ENCODE results near the gene CIAPIN1. TPM values are rescaled to one million over a fixed set of nuclear protein-coding genes. Genes with fewer than 3 reads are reported as not detected.

CIAPIN1 gene
- total and polyA plus RNA-seq, 7 donors = 31.8 to 78.3 (median 59.7) TPM

- Histone ChIP-seq H3K27ac (no peak overlapping the region), H3K27me3 (ENCODE audit: insufficient read depth in 3 of 3, low read length in 2 of 3) (no peaks in the 10 kb centered on the region), H3K4me3 (no peak overlapping the region), H3K4me1 (peaks cover 6% of the 10 kb centered on the region), H3K36me3 (ENCODE audit: insufficient read depth in 1 of 2, low read depth in 1 of 2) (peaks cover 0 to 30% of the 10 kb centered on the region in 2 donors), H3K9me3 (no peaks in the 10 kb centered on the region)
- peak in 1 of 2 donors; percentile 67 for DNase-seq
- 15 to 35% (median 16%) methylated on average over 12 of the region's 12 CpGs for WGBS, 3 donors
- ATAC-seq = peak in 3 of 4 donors; percentile 45 to 69 (median 61)
- TF ChIP-seq CTCF (IDR thresholded peaks at IDR 0.05) = peak; percentile 32
- intact Hi-C loops (cut with DNase I) = loop anchor here in 1 of 2 donors (5.0 kb wide), 1 partner anchor 41 kb away; no protein-coding TSS in a partner anchor
Measured at GRCh38 chr16:57475711-57476339, 28.6 kb upstream of the CIAPIN1 start.

GRCh38 chr16:57474671-57475661, 27.8 kb upstream of the CIAPIN1 start:
- ATAC-seq (no peak), DNase-seq (peak in 1 of 2 donors; percentile 45)
- Histone ChIP-seq H3K4me3 (no peak overlapping the region), H3K4me1 (peaks cover 12% of the 10 kb centered on the region), H3K9me3 (no peaks in the 10 kb centered on the region), H3K27me3 (ENCODE audit: insufficient read depth in 3 of 3, low read length in 2 of 3) (no peaks in the 10 kb centered on the region), H3K36me3 (ENCODE audit: insufficient read depth in 1 of 2, low read depth in 1 of 2) (peaks cover 0 to 38% of the 10 kb centered on the region in 2 donors), H3K27ac (no peak overlapping the region)
- WGBS, 3 donors = 79 to 83% (median 82%) methylated on average over 28 to 30 of the region's 30 CpGs
- no peak for TF ChIP-seq CTCF (IDR thresholded peaks at IDR 0.05)
- intact Hi-C loops (cut with DNase I) = loop anchor here in 1 of 2 donors (5.0 kb wide), 1 partner anchor 42 kb away; no protein-coding TSS in a partner anchor

- DNase-seq (peak in 1 of 2 donors; percentile 31), ATAC-seq (no peak)
- Histone ChIP-seq H3K27ac (no peak overlapping the region), H3K4me3 (no peak overlapping the region), H3K36me3 (ENCODE audit: insufficient read depth in 1 of 2, low read depth in 1 of 2) (peaks cover 0 to 49% of the 10 kb centered on the region in 2 donors), H3K4me1 (peaks cover 12% of the 10 kb centered on the region), H3K27me3 (ENCODE audit: insufficient read depth in 3 of 3, low read length in 2 of 3) (no peaks in the 10 kb centered on the region), H3K9me3 (no peaks in the 10 kb centered on the region)
- intact Hi-C loops (cut with DNase I) = no loop called here
- TF ChIP-seq CTCF (IDR thresholded peaks at IDR 0.05) = no peak
- 59 to 67% (median 60%) methylated on average over 7 to 8 of the region's 8 CpGs for WGBS, 3 donors
Measured at GRCh38 chr16:57473906-57474305, 26.7 kb upstream of the CIAPIN1 start.

GRCh38 chr16:57473176-57473840, 26.1 kb upstream of the CIAPIN1 start:
- no peak for TF ChIP-seq CTCF (IDR thresholded peaks at IDR 0.05)
- H3K4me1 ChIP-seq = peaks cover 12% of the 10 kb centered on the region
- WGBS, 3 donors = 63 to 75% (median 64%) methylated on average over 14 of the region's 14 CpGs
- peak in 2 of 4 donors; percentile 11 to 15 for ATAC-seq
- intact Hi-C loops (cut with DNase I) = no loop called here
- H3K36me3 ChIP-seq (ENCODE audit: insufficient read depth in 1 of 2, low read depth in 1 of 2) = peaks cover 0 to 55% of the 10 kb centered on the region in 2 donors
- peak in 1 of 2 donors; percentile 46 for DNase-seq
- no peaks in the 10 kb centered on the region for H3K27me3 ChIP-seq (ENCODE audit: insufficient read depth in 3 of 3, low read length in 2 of 3)
- no peak overlapping the region for H3K27ac ChIP-seq
- no peak overlapping the region for H3K4me3 ChIP-seq
- no peaks in the 10 kb centered on the region for H3K9me3 ChIP-seq

Measured in psoas muscle (tissue), 8 donors.